B cell (primary cell): Measurements from ENCODE around the gene FZD10. TPM values are rescaled to one million over a fixed set of nuclear protein-coding genes. Genes with fewer than 3 reads are reported as not detected.

Experiments
- ATAC-seq: fragments of 200-7000 bp; cut with Tn5 transposase; one replicate; pipeline ENCODE4 v1.10.0; 2021; ENCODE audit warnings: low read depth, mild to moderate bottlenecking, moderate number of reproducible peaks, moderate library complexity
- CTCF ChIA-PET: fragments of 350-600 bp; sonication (Branson Sonifier 250); formaldehyde crosslinking; loops from one replicate; lab custom pipeline; 2021; ENCODE audit warnings: antibody characterized with exemption, inconsistent platforms; lab: Charles Lee
- POLR2A ChIA-PET: fragments of 350-600 bp; sonication (Branson Sonifier 250); formaldehyde crosslinking; loops from one replicate; lab custom pipeline; 2021; ENCODE audit warnings: antibody characterized with exemption; lab: Charles Lee
- DNase-seq: peaks from one replicate; pipeline ENCODE4 v3.0.0; 2013
- H2AFZ ChIP-seq: 2 replicates; pipeline ENCODE4 v1.6.1; 2012; ENCODE audit warnings: mild to moderate bottlenecking, low read depth, low read length; ENCODE audit not compliant: insufficient read depth, poor library complexity, severe bottlenecking
- H3K27ac ChIP-seq, 2 donors: 1 replicate in 1 of 2; 2 replicates in 1 of 2; pipeline ENCODE4 v1.5.1; 2012 to 2013; ENCODE audit warnings: low read length in 2 of 2, mild to moderate bottlenecking in 2 of 2, moderate library complexity in 1 of 2
- H3K27me3 ChIP-seq, 4 experiments: fragments of 200-600 bp in 1 of 4; sonication (generic) in 1 of 4; replicated peaks in 1 of 4; 1 replicate in 2 of 4; 2 replicates in 2 of 4; pipeline versions ENCODE4 v1.6.1 to v1.7.0; 2013 to 2016; ENCODE audit warnings: low read length in 3 of 4, mild to moderate bottlenecking in 2 of 4, mixed read lengths in 1 of 4, moderate library complexity in 1 of 4; ENCODE audit not compliant: insufficient read depth in 4 of 4, control insufficient read depth in 3 of 4; ENCODE audit errors: control extremely low read depth in 1 of 4
- H3K36me3 ChIP-seq, 2 experiments: replicated peaks in 1 of 2; 1 replicate in 1 of 2; 2 replicates in 1 of 2; pipeline versions ENCODE4 v1.6.1 to v1.7.1; 2013; ENCODE audit warnings: low read length in 1 of 2; ENCODE audit not compliant: insufficient read depth in 2 of 2, control insufficient read depth in 1 of 2; ENCODE audit errors: control extremely low read depth in 1 of 2, extremely low read depth in 1 of 2
- H3K4me1 ChIP-seq, 2 donors: fragments of 200-600 bp in 1 of 2; sonication (generic) in 1 of 2; 1 replicate in 1 of 2; 2 replicates in 1 of 2; pipeline versions ENCODE4 v1.5.1 to v1.6.1; 2013 to 2017; ENCODE audit warnings: low read length in 2 of 2; ENCODE audit not compliant: control insufficient read depth in 2 of 2, insufficient read depth in 2 of 2
- H3K4me2 ChIP-seq: replicated peaks from 2 replicates; pipeline ENCODE3; 2012; ENCODE audit warnings: mild to moderate bottlenecking, low read depth, low read length; ENCODE audit not compliant: poor library complexity, severe bottlenecking
- H3K4me3 ChIP-seq, 5 experiments: fragments of 200-600 bp in 1 of 5; sonication (generic) in 1 of 5; 1 replicate in 3 of 5; 2 replicates in 2 of 5; pipeline versions ENCODE4 v1.5.1 to v1.7.0; 2011 to 2016; ENCODE audit warnings: low read length in 4 of 5, mild to moderate bottlenecking in 4 of 5, low read depth in 2 of 5, control low read depth in 1 of 5, moderate library complexity in 1 of 5; ENCODE audit not compliant: insufficient read depth in 1 of 5; ENCODE audit errors: control extremely low read depth in 1 of 5, extremely low read depth in 1 of 5
- H3K79me2 ChIP-seq: fragments of 200-600 bp; sonication (generic); one replicate; pipeline ENCODE4 v1.6.0; 2016; ENCODE audit warnings: low read length; ENCODE audit not compliant: control insufficient read depth, insufficient read depth
- H3K9ac ChIP-seq: fragments of 200-600 bp; sonication (generic); 2 replicates; pipeline ENCODE4 v1.6.1; 2017; ENCODE audit warnings: mild to moderate bottlenecking, low read length, moderate library complexity
- H3K9me3 ChIP-seq, 3 donors: one replicate each; pipeline versions ENCODE4 v1.6.1 to v1.7.1; 2013; ENCODE audit warnings: low read length in 2 of 3; ENCODE audit not compliant: control insufficient read depth in 2 of 3, insufficient read depth in 1 of 3; ENCODE audit errors: control extremely low read depth in 1 of 3
- H4K20me1 ChIP-seq: 2 replicates; pipeline ENCODE4 v1.6.0; 2012; ENCODE audit warnings: mild to moderate bottlenecking, low read length; ENCODE audit not compliant: insufficient read depth, control insufficient read depth, poor library complexity, severe bottlenecking
- H3K27ac Mint-ChIP-seq: one replicate; pipeline ENCODE4 v1.8.0; 2021; ENCODE audit warnings: mixed read lengths
- H3K27me3 Mint-ChIP-seq: one replicate; pipeline ENCODE4 v1.8.0; 2021; ENCODE audit warnings: mixed read lengths
- H3K4me1 Mint-ChIP-seq: one replicate; pipeline ENCODE4 v1.8.0; 2021; ENCODE audit warnings: mixed read lengths
- H3K4me3 Mint-ChIP-seq: one replicate; pipeline ENCODE4 v1.8.0; 2021; ENCODE audit warnings: mixed read lengths
- H3K9me3 Mint-ChIP-seq: one replicate; pipeline ENCODE4 v1.8.0; 2022; ENCODE audit warnings: mixed read lengths; ENCODE audit not compliant: insufficient read depth
- CTCF ChIP-seq: fragments of 200-600 bp; IDR thresholded peaks from one replicate; pipeline ENCODE4 v1.8.0; 2022; ENCODE audit warnings: antibody characterized with exemption, mild to moderate bottlenecking
- EZH2 ChIP-seq: IDR thresholded peaks from 2 replicates; pipeline ENCODE4 v1.6.1; 2012; ENCODE audit warnings: borderline replicate concordance, low read depth, mild to moderate bottlenecking, moderate library complexity, low read length; ENCODE audit not compliant: insufficient read depth, poor library complexity, severe bottlenecking
- WGBS: methylation state at CpG from one replicate; pipeline ENCODE4 v1.1.5; 2013; ENCODE audit warnings: missing lambda C conversion rate; ENCODE audit not compliant: insufficient coverage; 5-methylcytosine and 5-hydroxymethylcytosine counted together
- intact Hi-C: fragments of 100-400 bp; cut with micrococcal nuclease; formaldehyde crosslinking; loops from one replicate; pipeline ENCODE4 v1.10.0; 2022
- polyA plus RNA-seq: library from polyadenylated mRNA; depleted of rRNA; stranded (reverse); fragments of >200 nt; gene quantifications from 2 replicates; pipeline ENCODE4 v1.2.3, GENCODE V29; 2012
- total RNA-seq, 2 donors: library from RNA; stranded (reverse); fragments of 120-200 nt in 1 of 2; gene quantifications; 1 replicate in 1 of 2; 2 replicates in 1 of 2; pipeline versions ENCODE4 v1.2.3 to v1.2.4, GENCODE V29; 2013 to 2022

The FZD10 gene
- total and polyA plus RNA-seq, 2 donors (not counting 1 experiment from before 2014, with no cell fraction given), result not detected

DNA sequence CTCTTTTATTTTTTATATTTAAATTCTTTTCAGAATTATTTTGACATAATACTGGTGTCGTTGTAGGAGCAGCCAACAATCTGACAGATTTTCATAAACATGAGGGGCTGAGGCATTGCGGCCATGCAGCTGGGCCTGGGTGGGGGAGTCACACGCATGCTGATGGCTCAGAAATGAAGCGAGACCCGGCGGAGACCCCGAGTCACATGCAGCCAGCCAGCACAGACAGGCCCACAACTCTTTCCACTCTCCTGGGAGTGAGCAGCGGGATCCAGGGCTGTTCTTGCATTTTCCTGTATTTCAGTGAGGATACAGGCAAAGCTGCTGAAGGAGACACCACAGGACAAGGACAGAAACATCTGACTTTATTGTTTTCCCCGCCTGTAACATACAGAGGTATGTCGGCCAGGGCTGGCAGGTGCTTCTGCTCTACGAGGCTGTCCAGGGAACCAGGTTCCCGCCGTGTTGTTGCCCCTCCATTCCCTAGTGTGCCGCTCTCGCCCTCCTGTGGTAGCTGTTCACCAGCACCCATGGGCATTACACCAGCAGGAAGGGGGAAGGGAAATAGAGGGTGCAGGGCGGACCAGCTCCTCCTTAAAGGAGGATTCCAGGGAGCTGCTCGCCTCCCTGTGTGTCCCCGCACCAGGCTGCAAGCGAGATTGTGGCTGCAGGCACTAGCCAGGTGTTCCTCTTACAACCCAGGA is 30.5 kb downstream of the FZD10 start:
- H3K9ac ChIP-seq, result no peak overlapping the region
- DNase-seq (no peak), ATAC-seq (no peak)
- Mint-ChIP-seq H3K4me1 (no peaks in the 10 kb centered on the region), H3K27me3 (peaks cover 3% of the 10 kb centered on the region), H3K27ac (no peak overlapping the region), H3K4me3 (no peak overlapping the region), H3K9me3 (peaks cover 2% of the 10 kb centered on the region)
- H4K20me1 ChIP-seq, result no peaks in the 10 kb centered on the region
- H3K79me2 ChIP-seq, result no peaks in the 10 kb centered on the region
- H3K9me3 ChIP-seq, result peaks cover 0 to 12% (median 0%) of the 10 kb centered on the region in 3 donors
- WGBS, result 82% methylated on average over 17 of the region's 19 CpGs
- POLR2A ChIA-PET, result no interaction called here
- H3K36me3 ChIP-seq, result no peaks in the 10 kb centered on the region
- intact Hi-C loops, result no loop called here
- CTCF ChIA-PET, result no interaction called here
- no peak for TF ChIP-seq EZH2
- no peak for TF ChIP-seq CTCF
- H3K27me3 ChIP-seq, result no peaks in the 10 kb centered on the region
- no peak overlapping the region for H3K27ac ChIP-seq
- H3K4me2 ChIP-seq, result no peak overlapping the region
- no peaks in the 10 kb centered on the region for H3K4me1 ChIP-seq
- no peak overlapping the region for H2AFZ ChIP-seq
- H3K4me3 ChIP-seq, result no peak overlapping the region

DNA sequence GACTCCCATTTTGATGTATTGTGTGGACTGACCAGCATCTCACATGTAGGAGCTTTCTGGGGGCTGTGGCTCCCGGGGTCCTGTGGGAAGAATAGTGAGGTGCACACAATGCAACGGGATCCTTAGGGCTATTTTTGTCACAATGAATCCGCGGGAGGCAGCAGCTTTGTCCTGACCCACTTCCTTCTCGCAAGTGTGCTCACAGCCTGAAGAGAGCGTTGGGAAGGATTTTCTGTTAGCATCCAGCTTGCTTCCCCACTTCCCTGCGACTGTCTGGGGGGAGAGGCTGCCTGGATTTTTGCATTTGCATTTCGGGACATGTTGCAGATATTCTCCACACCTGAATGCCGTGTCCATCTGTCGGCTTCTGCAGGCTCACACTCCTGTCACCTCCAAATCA is 31.9 kb downstream of the FZD10 start:
- DNase-seq (no peak), ATAC-seq (no peak)
- no peak overlapping the region for H3K4me3 ChIP-seq
- H3K4me3 Mint-ChIP-seq, result no peak overlapping the region
- H3K4me1 Mint-ChIP-seq, result no peaks in the 10 kb centered on the region
- ChIA-PET POLR2A (no interaction called here), CTCF (no interaction called here)
- H3K9me3 ChIP-seq, result peaks cover 0 to 22% (median 0%) of the 10 kb centered on the region in 3 donors
- no peak overlapping the region for H3K27ac ChIP-seq
- WGBS, result 41% methylated on average over 10 of the region's 10 CpGs
- intact Hi-C loops, result no loop called here
- TF ChIP-seq CTCF (no peak), EZH2 (no peak)
- no peak overlapping the region for H3K4me2 ChIP-seq
- no peaks in the 10 kb centered on the region for H3K27me3 ChIP-seq
- no peaks in the 10 kb centered on the region for H3K4me1 ChIP-seq
- H3K36me3 ChIP-seq, result no peaks in the 10 kb centered on the region
- H3K27me3 Mint-ChIP-seq, result no peaks in the 10 kb centered on the region
- H3K9ac ChIP-seq, result no peak overlapping the region
- peaks cover 2% of the 10 kb centered on the region for H3K9me3 Mint-ChIP-seq
- no peak overlapping the region for H2AFZ ChIP-seq
- no peak overlapping the region for H3K27ac Mint-ChIP-seq
- no peaks in the 10 kb centered on the region for H3K79me2 ChIP-seq
- no peaks in the 10 kb centered on the region for H4K20me1 ChIP-seq
